Stomach (tissue), 4 donors: Measurements from ENCODE around the gene AVPR2.

Experiments
- EP300 ChIP-seq: sonication (generic); formaldehyde crosslinking; IDR thresholded peaks from one replicate; pipeline ENCODE4 v1.6.1; 2017; ENCODE audit warnings: antibody characterized with exemption
- POLR2AphosphoS5 ChIP-seq, 3 donors: sonication (generic); formaldehyde crosslinking; IDR thresholded peaks; one replicate each; pipeline ENCODE4 v1.6.1; 2016; ENCODE audit warnings: antibody characterized with exemption in 3 of 3
- TF ChIP-seq, protein P1 (sequence below), 7 experiments: fragments of 450-650 bp in 4 of 7; fragments of 200-600 bp in 3 of 7; sonication (generic) in 3 of 7; IDR thresholded peaks; one replicate each; pipeline ENCODE4 v1.5.1; 2016 to 2019; ENCODE audit warnings: antibody characterized with exemption in 7 of 7, control low read depth in 2 of 7, mild to moderate bottlenecking in 1 of 7

DNA sequence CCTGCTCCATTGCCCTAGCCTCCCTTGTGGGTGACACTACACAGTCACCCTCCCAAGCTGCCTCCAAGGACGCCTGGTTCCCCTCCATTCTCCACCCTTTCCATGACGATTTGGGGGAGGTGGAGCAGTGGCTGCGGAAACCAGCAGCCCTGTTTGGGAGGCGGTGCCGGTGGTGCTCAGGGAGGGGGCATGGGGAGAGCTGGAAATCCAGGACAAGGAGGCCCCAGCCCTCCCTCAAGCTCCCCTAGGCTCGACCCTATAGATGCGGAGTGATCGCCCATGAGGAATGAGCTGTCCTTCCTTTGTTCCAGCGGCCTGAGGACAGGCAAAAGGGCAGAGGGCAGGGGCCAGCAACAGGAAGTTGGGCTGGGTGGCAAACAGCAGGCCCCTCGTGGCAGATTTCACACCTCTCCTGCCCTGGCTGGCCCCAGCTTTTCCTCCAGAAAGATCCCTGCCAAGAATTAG is 43.6 kb downstream of the AVPR2 start:
- TF ChIP-seq, protein P1, sequence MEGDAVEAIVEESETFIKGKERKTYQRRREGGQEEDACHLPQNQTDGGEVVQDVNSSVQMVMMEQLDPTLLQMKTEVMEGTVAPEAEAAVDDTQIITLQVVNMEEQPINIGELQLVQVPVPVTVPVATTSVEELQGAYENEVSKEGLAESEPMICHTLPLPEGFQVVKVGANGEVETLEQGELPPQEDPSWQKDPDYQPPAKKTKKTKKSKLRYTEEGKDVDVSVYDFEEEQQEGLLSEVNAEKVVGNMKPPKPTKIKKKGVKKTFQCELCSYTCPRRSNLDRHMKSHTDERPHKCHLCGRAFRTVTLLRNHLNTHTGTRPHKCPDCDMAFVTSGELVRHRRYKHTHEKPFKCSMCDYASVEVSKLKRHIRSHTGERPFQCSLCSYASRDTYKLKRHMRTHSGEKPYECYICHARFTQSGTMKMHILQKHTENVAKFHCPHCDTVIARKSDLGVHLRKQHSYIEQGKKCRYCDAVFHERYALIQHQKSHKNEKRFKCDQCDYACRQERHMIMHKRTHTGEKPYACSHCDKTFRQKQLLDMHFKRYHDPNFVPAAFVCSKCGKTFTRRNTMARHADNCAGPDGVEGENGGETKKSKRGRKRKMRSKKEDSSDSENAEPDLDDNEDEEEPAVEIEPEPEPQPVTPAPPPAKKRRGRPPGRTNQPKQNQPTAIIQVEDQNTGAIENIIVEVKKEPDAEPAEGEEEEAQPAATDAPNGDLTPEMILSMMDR (IDR thresholded peaks at IDR 0.05) = no peak
- no peak for TF ChIP-seq POLR2AphosphoS5 (IDR thresholded peaks at IDR 0.05)
- TF ChIP-seq EP300 = no peak
